HFF-Myc (cell line): ENCODE results near the gene SEMA3C.

Experiments used
- DNase-seq: peaks from one replicate; pipeline ENCODE4 v3.0.0-alpha.2; 2011; ENCODE audit warnings: low read depth; ENCODE audit errors: extremely low read depth
- H3K4me3 ChIP-seq: replicated peaks from 2 replicates; pipeline ENCODE4 v1.5.1; 2011; ENCODE audit warnings: low read depth, mild to moderate bottlenecking, control low read depth, low read length
- TF ChIP-seq, protein P1 (sequence below): IDR thresholded peaks from 2 replicates; pipeline ENCODE4 v1.5.1; 2012; ENCODE audit warnings: mild to moderate bottlenecking, low read depth, low read length, control low read depth; ENCODE audit errors: missing control alignments

Gene SEMA3C

DNA sequence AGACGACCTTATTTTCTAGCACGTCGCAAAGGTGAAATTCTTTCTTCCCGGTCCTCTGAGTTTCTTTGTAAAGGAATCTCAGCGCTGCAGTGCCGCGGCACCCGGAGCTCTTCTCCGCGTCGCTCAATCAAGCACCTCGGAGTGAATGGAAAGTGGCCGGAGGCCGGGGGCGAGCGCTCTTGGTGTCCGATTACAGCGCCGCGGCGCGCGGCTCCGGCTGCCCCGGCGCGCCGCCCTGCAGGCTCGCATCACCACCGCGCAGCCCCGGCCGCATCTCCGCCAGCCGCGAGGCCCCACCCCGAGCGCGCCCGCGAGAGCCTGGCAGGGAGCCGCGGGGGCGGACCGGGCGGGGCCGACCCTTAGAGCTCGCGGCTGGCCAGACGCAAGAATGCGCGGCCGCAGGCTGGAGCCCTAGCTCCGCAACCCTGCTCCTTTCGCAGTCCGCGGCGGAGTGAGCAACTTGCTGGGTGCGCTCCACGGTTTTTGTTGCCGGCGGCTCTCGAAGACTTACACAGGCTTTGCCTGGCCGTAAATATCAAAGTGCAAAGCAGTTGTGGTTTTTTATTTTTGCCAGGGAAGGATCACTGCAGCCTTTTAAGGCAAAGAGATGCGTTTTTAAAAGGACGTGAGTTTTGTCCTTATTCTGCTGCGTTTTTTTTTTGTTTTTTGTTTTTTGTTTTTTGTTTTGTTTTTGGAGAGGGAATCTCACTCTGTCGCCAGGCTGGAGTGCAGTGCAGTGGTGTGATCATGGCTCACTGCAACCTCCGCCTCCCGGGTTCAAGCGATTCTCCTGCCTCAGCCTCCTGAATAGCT, at the start of gene SEMA3C:
SEMA3C (minus strand) TSS at position 143 of the 813 bp plus-strand sequence. CDS start 2,270 bp downstream, outside the sequence.
- TF ChIP-seq, protein P1, sequence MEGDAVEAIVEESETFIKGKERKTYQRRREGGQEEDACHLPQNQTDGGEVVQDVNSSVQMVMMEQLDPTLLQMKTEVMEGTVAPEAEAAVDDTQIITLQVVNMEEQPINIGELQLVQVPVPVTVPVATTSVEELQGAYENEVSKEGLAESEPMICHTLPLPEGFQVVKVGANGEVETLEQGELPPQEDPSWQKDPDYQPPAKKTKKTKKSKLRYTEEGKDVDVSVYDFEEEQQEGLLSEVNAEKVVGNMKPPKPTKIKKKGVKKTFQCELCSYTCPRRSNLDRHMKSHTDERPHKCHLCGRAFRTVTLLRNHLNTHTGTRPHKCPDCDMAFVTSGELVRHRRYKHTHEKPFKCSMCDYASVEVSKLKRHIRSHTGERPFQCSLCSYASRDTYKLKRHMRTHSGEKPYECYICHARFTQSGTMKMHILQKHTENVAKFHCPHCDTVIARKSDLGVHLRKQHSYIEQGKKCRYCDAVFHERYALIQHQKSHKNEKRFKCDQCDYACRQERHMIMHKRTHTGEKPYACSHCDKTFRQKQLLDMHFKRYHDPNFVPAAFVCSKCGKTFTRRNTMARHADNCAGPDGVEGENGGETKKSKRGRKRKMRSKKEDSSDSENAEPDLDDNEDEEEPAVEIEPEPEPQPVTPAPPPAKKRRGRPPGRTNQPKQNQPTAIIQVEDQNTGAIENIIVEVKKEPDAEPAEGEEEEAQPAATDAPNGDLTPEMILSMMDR: no peak
- H3K4me3 ChIP-seq: peak within 1 kb of the TSS; percentile 88
- peak; percentile 72 for DNase-seq

DNA sequence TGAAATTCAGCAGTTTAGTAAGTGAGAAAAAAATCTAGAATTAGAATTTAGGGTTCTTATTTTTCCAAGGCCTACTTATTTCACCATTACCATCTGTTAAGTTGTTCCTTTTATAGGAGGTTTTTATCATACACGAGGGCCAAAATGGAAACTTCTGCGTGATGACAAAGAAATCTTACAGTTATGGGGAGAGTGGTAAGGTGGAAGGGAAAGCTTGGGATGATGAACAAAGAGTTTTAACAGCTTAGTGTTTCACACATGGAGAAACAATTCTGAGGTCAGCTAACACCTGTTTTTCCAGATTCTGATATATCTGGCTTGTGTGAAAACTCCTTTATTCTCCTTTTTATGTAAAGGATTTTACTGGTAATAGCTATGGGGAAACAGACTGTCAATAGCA, 49.8 kb upstream of the SEMA3C start:
- no peak overlapping the region for H3K4me3 ChIP-seq
- TF ChIP-seq, protein P1: no peak
- DNase-seq: no peak

DNA sequence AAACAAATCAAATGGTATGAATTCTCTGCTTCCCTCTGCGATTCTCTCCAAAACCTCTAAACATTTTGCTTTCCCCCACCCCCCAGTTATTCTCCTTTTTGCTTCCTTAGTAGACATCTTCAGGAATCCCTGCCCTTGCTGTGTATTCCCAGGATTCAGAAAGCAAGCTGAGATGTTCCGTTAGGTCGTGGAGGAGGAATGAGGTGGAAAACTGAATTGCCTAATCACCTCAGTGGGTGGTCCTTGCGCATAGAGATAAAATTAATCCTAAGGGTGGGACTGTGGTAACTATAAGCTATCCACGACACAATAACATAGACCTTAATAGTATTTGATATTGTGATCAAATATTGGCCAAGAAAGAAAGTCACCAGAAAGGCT, 49.1 kb upstream of the SEMA3C start:
- TF ChIP-seq, protein P1: no peak
- H3K4me3 ChIP-seq: no peak overlapping the region
- DNase-seq: no peak

DNA sequence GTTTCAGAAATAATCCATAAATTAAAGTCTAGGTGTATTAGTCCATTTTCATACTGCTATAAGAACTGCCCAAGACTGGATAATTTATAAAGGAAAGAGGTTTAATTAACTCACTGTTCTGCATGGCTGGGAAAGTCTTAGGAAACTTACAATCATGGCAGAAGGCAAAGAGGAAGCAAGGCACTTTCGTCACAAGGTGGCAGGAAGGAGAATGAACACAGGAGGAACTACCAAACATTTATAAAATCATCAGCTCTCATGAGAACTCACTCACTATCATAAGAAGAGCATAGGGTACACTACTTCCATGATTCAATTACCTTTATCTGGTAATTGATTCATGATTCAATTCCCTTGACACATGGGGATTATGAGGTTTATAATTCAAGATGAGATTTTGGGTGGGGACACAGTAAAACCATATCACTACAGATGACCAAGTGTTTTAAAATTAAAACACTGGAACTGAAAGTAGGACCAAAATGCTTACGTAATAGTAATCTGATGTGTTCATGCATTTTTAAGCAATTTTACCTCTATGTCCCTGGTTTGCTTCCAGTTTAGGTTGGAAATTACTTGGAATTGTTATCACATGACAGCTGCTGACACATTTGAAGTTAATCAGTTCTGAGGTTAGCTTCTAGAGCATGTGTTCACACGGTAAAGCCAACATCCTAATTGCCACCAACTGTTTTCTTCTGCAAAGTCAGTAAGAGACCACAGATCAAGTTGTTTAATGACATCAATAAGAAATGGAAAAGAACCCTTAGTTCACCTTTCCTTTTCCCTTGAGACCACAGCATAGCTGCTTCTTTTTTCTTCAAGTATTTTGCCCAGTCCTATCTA, 48.4 kb upstream of the SEMA3C start:
- DNase-seq: no peak
- H3K4me3 ChIP-seq: no peak overlapping the region
- TF ChIP-seq, protein P1: no peak

DNA sequence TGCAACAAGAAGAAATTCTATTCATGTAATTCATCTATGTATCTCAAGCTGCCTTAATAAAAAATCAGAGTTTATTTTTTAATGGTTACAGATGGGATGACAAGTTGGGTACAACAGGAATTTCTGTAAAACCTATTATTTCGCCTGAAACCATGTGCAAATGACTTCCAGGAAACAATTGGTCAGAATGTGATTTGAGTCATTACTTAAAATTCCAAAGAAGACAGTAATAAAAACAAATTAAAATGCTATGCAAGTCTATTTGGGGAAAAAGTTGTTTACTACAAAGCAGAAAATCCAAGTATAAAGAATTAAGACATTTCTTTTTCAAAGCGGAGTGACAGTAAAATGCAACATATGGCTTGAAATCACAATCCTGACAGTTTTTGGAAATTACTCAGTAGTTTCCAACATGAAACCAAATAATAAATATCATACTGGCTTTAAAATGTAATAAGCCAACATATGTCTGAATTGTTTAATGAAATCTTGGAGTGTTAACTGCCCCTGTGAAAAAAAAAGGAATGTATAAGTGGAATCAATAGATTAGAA, 41.5 kb upstream of the SEMA3C start:
- TF ChIP-seq, protein P1: no peak
- DNase-seq: peak; percentile 44
- H3K4me3 ChIP-seq: no peak overlapping the region

DNA sequence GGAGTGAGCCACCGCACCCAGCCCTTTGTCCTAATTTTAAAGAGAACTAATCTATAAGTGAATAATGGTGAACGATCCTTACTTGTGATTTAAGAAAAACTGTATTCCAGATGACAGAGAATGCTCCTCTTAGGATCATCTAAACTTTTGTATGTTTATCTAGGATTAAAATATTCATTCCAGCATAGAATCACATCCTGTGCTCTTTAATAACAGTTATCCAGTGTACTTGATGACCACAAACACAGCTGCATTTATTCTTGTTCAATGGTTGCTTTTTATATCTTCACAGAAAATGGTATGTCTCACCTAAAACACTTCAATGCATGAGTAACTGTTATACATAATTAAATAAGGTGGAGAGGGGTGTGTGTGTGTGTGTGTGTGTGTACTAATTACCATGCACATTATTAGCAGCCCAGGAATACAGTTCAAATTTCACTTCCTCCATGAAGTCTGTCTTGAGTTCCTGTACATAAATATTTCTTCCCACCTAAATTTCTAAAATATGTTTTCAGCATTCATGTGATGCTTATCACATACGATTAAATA, 38.5 kb upstream of the SEMA3C start:
- TF ChIP-seq, protein P1: no peak
- no peak overlapping the region for H3K4me3 ChIP-seq
- no peak for DNase-seq
